Sigmoid colon (tissue), 7 donors: ENCODE measurements around the gene DNA2. TPM values are rescaled to one million over a fixed set of nuclear protein-coding genes. Genes with fewer than 3 reads are reported as not detected.

Source experiments
- DNase-seq: peaks from one replicate; pipeline ENCODE4 v3.0.0-alpha.2; 2019
- H3K27ac ChIP-seq, 4 donors: fragments of 200-600 bp; sonication (generic); one replicate each; pipeline ENCODE4 v1.5.1; 2016 to 2019; ENCODE audit warnings: mild to moderate bottlenecking in 1 of 4
- H3K27me3 ChIP-seq, 3 donors: fragments of 200-600 bp; sonication (generic); one replicate each; pipeline ENCODE4 v1.5.1; 2019; ENCODE audit warnings: mild to moderate bottlenecking in 1 of 3
- H3K36me3 ChIP-seq, 4 donors: fragments of 200-600 bp; sonication (generic); one replicate each; pipeline ENCODE4 v1.5.1; 2016 to 2019
- H3K4me1 ChIP-seq, 4 donors: fragments of 200-600 bp; sonication (generic); one replicate each; pipeline ENCODE4 v1.5.1; 2017 to 2019
- H3K4me3 ChIP-seq, 4 donors: fragments of 200-600 bp; sonication (generic); one replicate each; pipeline ENCODE4 v1.5.1; 2017 to 2019; ENCODE audit warnings: mild to moderate bottlenecking in 2 of 4, moderate library complexity in 1 of 4
- H3K9me3 ChIP-seq, 4 donors: fragments of 200-600 bp in 3 of 4; sonication (generic) in 3 of 4; one replicate each; pipeline versions ENCODE4 v1.5.1 to v1.6.1; 2013 to 2019
- EP300 ChIP-seq, 4 donors: sonication (generic); formaldehyde crosslinking; IDR thresholded peaks; one replicate each; pipeline ENCODE4 v1.6.1; 2017; ENCODE audit warnings: antibody characterized with exemption in 4 of 4
- POLR2A ChIP-seq, 2 donors: fragments of 450-650 bp; IDR thresholded peaks; one replicate each; pipeline ENCODE4 v1.6.1; 2016; ENCODE audit warnings: antibody characterized with exemption in 2 of 2, mild to moderate bottlenecking in 2 of 2, moderate library complexity in 2 of 2
- POLR2AphosphoS5 ChIP-seq, 4 donors: sonication (generic); formaldehyde crosslinking; IDR thresholded peaks; one replicate each; pipeline ENCODE4 v1.6.1; 2017; ENCODE audit warnings: antibody characterized with exemption in 4 of 4
- WGBS, 2 donors: extraction: QIAGEN DNeasy Blood & Tissue Kit; methylation state at CpG; one replicate each; pipeline ENCODE4 v1.1.7; 2013; 5-methylcytosine and 5-hydroxymethylcytosine counted together
- intact Hi-C: fragments of 100-400 bp; cut with DNase I; formaldehyde crosslinking; loops from one replicate; pipeline ENCODE4 v1.15.1; 2023
- polyA plus RNA-seq, 3 donors: library from polyadenylated mRNA; stranded (reverse); fragments of 200-250 nt; gene quantifications; one replicate each; pipeline ENCODE4 v1.2.3, GENCODE V29; 2013
- total RNA-seq, 4 donors: library from RNA; depleted of rRNA; stranded (reverse); fragments of >200 nt; gene quantifications; one replicate each; pipeline ENCODE4 v1.1.0, GENCODE V29; 2016
- TF ChIP-seq, protein P1 (sequence below), 4 experiments: fragments of 450-650 bp in 3 of 4; fragments of 200-600 bp in 1 of 4; IDR thresholded peaks; one replicate each; pipeline ENCODE4 v1.5.1; 2016 to 2019; ENCODE audit warnings: antibody characterized with exemption in 4 of 4, mild to moderate bottlenecking in 3 of 4, moderate library complexity in 2 of 4
- donor health status: healthy with polysubstance abuse.
- donor health status: Bipolar disorder and iron deficiency.
- donor health status: healthy.

DNA2 gene
- total and polyA plus RNA-seq, 7 donors, result under 0.01 to 6.4 (median 2.3) TPM

DNA sequence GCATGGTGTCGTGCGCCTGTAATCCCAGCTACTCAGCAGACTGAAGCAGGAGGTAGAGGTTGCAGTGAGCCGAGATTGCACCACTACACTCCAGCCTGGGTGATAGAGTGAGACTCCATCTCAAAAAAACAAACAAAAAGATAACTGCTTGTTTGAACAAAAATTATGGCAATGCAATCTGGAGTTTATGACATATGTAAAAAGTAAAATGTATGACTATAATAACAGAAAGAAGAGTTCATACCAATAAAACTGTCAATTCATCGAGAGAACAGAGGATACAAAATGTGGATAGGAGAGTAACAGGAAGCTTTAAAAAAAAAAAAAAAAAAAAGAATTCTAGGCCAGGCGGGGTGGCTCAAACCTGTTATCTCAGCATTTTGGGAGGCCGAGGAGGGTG lies 36.3 kb upstream of the DNA2 start:
- Histone ChIP-seq H3K27ac (no peak overlapping the region), H3K9me3 (no peaks in the 10 kb centered on the region), H3K4me3 (no peak overlapping the region), H3K36me3 (peaks cover 0 to 50% (median 5%) of the 10 kb centered on the region in 4 donors), H3K4me1 (no peaks in the 10 kb centered on the region), H3K27me3 (no peaks in the 10 kb centered on the region)
- 30 to 69% methylated on average over 6 of the region's 6 CpGs for WGBS, 2 donors
- intact Hi-C loops, result no loop called here
- no peak for TF ChIP-seq EP300 (IDR thresholded peaks at IDR 0.05)
- TF ChIP-seq POLR2A (IDR thresholded peaks at IDR 0.05), result no peak
- no peak for TF ChIP-seq POLR2AphosphoS5 (IDR thresholded peaks at IDR 0.05)
- TF ChIP-seq, protein P1, sequence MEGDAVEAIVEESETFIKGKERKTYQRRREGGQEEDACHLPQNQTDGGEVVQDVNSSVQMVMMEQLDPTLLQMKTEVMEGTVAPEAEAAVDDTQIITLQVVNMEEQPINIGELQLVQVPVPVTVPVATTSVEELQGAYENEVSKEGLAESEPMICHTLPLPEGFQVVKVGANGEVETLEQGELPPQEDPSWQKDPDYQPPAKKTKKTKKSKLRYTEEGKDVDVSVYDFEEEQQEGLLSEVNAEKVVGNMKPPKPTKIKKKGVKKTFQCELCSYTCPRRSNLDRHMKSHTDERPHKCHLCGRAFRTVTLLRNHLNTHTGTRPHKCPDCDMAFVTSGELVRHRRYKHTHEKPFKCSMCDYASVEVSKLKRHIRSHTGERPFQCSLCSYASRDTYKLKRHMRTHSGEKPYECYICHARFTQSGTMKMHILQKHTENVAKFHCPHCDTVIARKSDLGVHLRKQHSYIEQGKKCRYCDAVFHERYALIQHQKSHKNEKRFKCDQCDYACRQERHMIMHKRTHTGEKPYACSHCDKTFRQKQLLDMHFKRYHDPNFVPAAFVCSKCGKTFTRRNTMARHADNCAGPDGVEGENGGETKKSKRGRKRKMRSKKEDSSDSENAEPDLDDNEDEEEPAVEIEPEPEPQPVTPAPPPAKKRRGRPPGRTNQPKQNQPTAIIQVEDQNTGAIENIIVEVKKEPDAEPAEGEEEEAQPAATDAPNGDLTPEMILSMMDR (IDR thresholded peaks at IDR 0.05), result no peak
- DNase-seq, result no peak

DNA sequence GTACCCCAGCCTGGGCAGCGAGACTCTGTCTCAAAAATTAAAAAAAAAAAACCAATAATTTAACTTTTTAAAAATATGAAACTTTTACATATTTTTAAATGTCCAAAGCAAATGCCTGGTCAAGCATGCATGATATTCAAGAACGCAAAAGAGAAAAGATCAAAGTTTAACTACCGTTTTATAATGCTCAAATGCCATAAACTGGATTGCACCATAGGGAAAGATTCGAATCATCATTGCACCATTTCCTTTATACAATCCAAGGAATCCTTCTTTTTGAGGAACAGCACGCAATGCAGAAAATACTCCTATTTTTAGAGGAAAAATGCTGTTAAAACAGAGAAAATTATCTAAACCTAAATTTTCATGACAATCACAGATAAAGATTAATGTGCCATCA lies 34.6 kb upstream of the DNA2 start:
- Histone ChIP-seq H3K9me3 (no peaks in the 10 kb centered on the region), H3K27ac (no peak overlapping the region), H3K27me3 (no peaks in the 10 kb centered on the region), H3K4me1 (no peaks in the 10 kb centered on the region), H3K36me3 (peaks cover 0 to 48% (median 5%) of the 10 kb centered on the region in 4 donors), H3K4me3 (no peak overlapping the region)
- no peak for DNase-seq
- whole genome bisulfite sequencing, 2 donors, result 31 to 80% methylated on average over 5 of the region's 5 CpGs
- TF ChIP-seq, protein P1 (IDR thresholded peaks at IDR 0.05), result no peak
- TF ChIP-seq POLR2A (IDR thresholded peaks at IDR 0.05), result no peak
- TF ChIP-seq EP300 (IDR thresholded peaks at IDR 0.05), result no peak
- no peak for TF ChIP-seq POLR2AphosphoS5 (IDR thresholded peaks at IDR 0.05)
- intact Hi-C loops, result no loop called here

DNA sequence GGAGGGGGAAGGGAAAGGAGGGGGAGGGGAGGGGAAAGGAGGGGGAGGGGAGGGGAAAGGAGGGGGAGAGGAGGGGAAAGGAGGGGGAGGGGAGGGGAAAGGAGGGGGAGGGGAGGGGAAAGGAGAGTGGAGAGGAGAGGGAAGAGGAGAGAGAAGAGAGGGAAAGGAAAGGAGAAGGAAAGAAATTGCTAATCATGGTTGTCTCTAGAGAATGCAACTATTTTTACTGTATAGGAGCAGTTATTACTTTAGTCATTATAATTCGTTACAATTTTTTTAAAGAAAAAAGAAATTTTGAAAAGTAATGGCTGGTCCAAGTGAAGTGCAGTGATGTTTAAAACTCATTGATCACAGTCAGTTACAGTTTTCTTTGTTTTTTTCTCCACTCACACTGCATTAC lies 31.1 kb upstream of the DNA2 start:
- no peaks in the 10 kb centered on the region for H3K27me3 ChIP-seq
- no peak overlapping the region for H3K27ac ChIP-seq
- TF ChIP-seq POLR2AphosphoS5 (IDR thresholded peaks at IDR 0.05), result no peak
- TF ChIP-seq EP300 (IDR thresholded peaks at IDR 0.05), result no peak
- TF ChIP-seq, protein P1 (IDR thresholded peaks at IDR 0.05), result no peak
- TF ChIP-seq POLR2A (IDR thresholded peaks at IDR 0.05), result no peak
- no peak for DNase-seq
- H3K36me3 ChIP-seq, result peaks cover 0 to 74% (median 11%) of the 10 kb centered on the region in 4 donors
- no peaks in the 10 kb centered on the region for H3K9me3 ChIP-seq
- 95 to 96% methylated on average over 1 of the region's 1 CpG for WGBS, 2 donors
- intact Hi-C loops, result no loop called here
- no peaks in the 10 kb centered on the region for H3K4me1 ChIP-seq
- no peak overlapping the region for H3K4me3 ChIP-seq

DNA sequence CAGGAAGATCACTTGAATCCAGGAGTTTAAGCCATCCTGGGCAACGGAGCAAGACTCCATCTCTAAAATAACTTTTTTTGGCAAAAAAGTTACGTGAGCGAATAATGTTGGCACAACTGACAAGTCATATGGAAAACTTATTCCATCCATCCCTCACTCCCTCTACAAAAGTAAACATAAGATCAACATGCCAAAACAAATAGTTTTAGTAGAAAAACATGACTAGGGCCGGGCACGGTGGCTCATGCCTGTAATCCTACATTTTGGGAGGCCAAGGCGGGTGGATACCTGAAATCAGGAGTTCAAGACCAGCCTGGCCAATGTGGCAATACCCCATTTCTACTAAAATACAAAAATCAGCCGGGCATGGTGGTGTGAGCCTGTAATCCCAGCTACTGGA lies 29.9 kb upstream of the DNA2 start:
- Histone ChIP-seq H3K4me3 (no peak overlapping the region), H3K9me3 (no peaks in the 10 kb centered on the region), H3K27me3 (no peaks in the 10 kb centered on the region), H3K4me1 (no peaks in the 10 kb centered on the region), H3K27ac (no peak overlapping the region), H3K36me3 (peaks cover 0 to 82% (median 11%) of the 10 kb centered on the region in 4 donors)
- no peak for TF ChIP-seq EP300 (IDR thresholded peaks at IDR 0.05)
- TF ChIP-seq, protein P1 (IDR thresholded peaks at IDR 0.05), result no peak
- TF ChIP-seq POLR2A (IDR thresholded peaks at IDR 0.05), result no peak
- no peak for TF ChIP-seq POLR2AphosphoS5 (IDR thresholded peaks at IDR 0.05)
- intact Hi-C loops, result no loop called here
- WGBS, 2 donors, result 76 to 86% methylated on average over 7 of the region's 7 CpGs
- DNase-seq, result no peak

DNA sequence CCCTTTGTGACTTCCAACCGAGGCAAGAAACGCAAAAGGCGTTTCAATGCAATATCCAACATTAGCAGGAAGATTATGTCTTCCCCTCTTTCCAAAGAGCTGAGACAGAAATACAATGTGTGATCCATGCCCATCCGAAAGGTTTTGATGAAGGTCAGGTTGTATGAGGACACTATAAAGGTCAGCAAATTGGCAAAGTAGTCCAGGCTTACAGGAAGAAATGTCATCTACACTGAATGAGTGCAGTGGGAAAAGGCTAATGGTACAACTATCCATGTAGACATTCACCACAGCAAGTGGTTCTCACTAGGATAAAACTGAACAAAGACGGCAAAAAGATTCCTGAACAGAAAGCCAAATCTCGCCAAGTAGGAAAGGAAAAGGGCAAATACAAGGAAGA lies 27.8 kb upstream of the DNA2 start:
- Histone ChIP-seq H3K27me3 (no peaks in the 10 kb centered on the region), H3K27ac (no peak overlapping the region), H3K36me3 (peaks cover 0 to 89% (median 10%) of the 10 kb centered on the region in 4 donors), H3K9me3 (no peaks in the 10 kb centered on the region), H3K4me3 (no peak overlapping the region), H3K4me1 (no peaks in the 10 kb centered on the region)
- TF ChIP-seq EP300 (IDR thresholded peaks at IDR 0.05) (no peak), POLR2A (IDR thresholded peaks at IDR 0.05) (no peak), POLR2AphosphoS5 (IDR thresholded peaks at IDR 0.05) (no peak)
- TF ChIP-seq, protein P1 (IDR thresholded peaks at IDR 0.05), result no peak
- WGBS, 2 donors, result 96 to 97% methylated on average over 6 of the region's 6 CpGs
- intact Hi-C loops, result no loop called here
- no peak for DNase-seq
